ENCODE data around the gene UGT1A6.
"Not testable (repeated sequence)": the region's sequence is repeated elsewhere in the genome, so short reads cannot be mapped to it uniquely, and the experiment has no call there.

The UGT1A6 gene

DNA sequence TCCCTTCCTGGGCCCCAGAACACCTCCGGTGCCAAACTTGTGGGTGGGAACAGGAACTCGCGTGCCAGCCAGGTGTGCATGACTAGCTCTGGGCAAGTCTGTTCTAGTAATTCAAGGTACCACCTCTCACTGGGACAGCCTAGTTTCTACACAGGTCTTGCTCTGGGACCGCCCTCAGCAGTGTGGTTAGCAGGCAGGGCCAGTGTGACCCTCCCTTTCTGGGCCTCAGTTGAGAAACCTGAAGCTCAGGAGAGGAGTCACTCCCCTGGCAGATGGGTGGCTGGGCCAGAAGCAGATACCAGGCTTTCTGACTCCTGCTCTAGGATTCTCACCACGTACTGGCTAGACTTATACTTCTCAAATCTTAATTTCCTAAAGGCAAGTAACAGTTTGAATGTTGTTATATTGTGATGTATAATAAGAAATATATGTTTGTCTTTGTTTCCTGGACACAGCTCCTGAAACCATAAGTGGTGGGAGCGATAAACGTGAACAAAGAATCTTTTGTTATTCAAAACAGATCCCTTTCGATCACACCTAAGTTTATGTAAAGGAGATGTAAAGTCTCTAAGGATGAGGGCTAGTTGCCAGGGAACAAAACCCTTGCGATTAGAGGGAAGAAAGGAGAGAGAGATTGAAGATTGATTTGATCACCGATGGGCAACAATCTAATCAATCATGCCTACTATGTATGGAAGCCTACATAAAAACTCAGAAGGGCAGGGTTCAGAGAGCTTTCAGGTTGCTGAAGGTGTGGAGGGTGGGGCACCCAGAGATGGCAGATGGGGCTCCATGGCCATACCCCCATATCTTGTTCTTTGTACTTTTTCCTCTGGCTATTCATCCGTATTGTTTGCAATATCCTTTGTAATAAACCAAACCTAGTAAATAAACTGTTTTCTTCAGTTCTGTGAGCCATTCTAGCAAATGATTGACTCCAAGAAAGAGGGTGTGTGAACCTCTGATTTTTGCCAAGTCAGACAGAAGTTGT is 952 bp upstream of the UGT1A6 start:
- DNase-seq (ENCODE audit: low read depth), result no peak
- TF ChIP-seq, protein P1, sequence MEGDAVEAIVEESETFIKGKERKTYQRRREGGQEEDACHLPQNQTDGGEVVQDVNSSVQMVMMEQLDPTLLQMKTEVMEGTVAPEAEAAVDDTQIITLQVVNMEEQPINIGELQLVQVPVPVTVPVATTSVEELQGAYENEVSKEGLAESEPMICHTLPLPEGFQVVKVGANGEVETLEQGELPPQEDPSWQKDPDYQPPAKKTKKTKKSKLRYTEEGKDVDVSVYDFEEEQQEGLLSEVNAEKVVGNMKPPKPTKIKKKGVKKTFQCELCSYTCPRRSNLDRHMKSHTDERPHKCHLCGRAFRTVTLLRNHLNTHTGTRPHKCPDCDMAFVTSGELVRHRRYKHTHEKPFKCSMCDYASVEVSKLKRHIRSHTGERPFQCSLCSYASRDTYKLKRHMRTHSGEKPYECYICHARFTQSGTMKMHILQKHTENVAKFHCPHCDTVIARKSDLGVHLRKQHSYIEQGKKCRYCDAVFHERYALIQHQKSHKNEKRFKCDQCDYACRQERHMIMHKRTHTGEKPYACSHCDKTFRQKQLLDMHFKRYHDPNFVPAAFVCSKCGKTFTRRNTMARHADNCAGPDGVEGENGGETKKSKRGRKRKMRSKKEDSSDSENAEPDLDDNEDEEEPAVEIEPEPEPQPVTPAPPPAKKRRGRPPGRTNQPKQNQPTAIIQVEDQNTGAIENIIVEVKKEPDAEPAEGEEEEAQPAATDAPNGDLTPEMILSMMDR (IDR thresholded peaks at IDR 0.05; ENCODE audit: control insufficient read depth, extremely low read depth, insufficient read depth), result no peak

DNA sequence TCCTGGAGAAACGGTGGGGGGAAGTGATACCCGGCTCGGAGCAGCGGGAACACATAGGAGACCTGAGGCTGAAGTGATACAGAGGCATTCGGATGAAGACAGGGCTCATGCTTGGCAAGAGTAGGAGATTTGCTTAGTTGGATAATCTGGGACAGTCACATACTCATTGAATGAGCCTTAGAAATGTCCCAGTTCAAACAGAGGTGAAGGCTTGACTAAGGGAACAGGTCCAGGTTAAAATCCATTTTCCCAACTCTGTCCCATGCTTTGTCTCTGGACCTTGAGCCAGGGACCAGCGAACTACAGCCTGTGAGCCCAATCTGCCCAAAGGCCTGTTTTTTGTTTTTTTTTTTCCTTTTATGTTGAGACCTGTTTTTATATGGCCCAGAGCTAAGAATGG is 1.3 kb downstream of the UGT1A6 start:
- no peak for DNase-seq (ENCODE audit: low read depth)
- TF ChIP-seq, protein P1 (IDR thresholded peaks at IDR 0.05; ENCODE audit: control insufficient read depth, extremely low read depth, insufficient read depth), result no peak
- H3K4me3 ChIP-seq (ENCODE audit: low read depth, low read length), result no peak overlapping the region

More for the DNA sequence above, 952 bp upstream of the UGT1A6 start:
- no peak overlapping the region for H3K4me3 ChIP-seq (ENCODE audit: low read depth, low read length)

DNA sequence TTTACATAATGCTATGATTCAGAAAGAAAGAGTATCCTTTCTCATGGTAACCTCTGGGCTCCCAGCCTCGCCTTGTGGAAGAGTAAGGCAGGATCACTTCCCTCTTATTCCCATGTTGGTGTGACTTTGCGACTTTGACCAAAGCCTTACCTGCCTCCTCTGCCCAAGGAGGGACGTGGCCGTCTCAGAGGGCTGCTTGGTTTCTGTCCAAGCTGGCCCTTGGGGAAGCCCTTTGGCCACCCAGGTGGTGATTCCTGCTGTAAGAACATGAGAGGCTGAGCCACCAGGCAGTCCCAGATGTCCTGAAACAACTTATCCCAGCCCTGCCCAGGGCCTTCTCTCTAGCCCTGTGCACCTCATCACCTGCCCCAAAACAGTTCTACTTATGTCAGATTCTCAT is 6.0 kb downstream of the UGT1A6 start:
- TF ChIP-seq, protein P1 (IDR thresholded peaks at IDR 0.05; ENCODE audit: control insufficient read depth, extremely low read depth, insufficient read depth), result no peak
- H3K4me3 ChIP-seq (ENCODE audit: low read depth, low read length), result no peak overlapping the region
- no peak for DNase-seq (ENCODE audit: low read depth)

DNA sequence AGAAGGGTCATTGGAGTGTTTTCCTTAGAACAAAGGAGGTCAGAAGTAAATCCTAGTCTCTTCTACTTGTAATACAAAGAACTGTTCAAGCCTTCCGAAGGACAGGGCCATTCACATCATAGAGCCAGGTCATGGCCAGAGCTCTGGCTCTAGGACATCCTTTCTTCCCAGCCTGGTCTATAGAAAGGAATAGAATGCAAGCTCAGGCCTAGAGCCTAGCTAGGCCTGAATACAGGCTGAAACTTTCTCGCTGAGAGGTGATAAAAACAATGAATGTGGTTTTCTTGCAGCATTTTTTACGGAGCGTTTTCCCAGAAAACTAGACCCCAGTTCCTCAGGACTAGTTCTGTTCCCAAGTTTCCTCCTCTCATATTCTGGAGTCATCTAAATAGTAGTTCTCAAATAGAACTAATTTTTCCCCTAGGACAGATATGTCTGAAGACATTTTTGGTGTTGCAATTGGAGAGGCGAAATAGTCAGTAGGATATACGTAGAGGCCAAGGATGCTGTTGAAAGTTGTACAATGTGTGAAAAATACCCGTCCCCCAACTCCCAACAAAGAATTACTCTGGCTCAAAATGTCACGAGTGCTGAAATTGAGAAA is 6.8 kb downstream of the UGT1A6 start:
- TF ChIP-seq, protein P1 (IDR thresholded peaks at IDR 0.05; ENCODE audit: control insufficient read depth, extremely low read depth, insufficient read depth), result no peak
- DNase-seq (ENCODE audit: low read depth), result no peak
- no peak overlapping the region for H3K4me3 ChIP-seq (ENCODE audit: low read depth, low read length)

DNA sequence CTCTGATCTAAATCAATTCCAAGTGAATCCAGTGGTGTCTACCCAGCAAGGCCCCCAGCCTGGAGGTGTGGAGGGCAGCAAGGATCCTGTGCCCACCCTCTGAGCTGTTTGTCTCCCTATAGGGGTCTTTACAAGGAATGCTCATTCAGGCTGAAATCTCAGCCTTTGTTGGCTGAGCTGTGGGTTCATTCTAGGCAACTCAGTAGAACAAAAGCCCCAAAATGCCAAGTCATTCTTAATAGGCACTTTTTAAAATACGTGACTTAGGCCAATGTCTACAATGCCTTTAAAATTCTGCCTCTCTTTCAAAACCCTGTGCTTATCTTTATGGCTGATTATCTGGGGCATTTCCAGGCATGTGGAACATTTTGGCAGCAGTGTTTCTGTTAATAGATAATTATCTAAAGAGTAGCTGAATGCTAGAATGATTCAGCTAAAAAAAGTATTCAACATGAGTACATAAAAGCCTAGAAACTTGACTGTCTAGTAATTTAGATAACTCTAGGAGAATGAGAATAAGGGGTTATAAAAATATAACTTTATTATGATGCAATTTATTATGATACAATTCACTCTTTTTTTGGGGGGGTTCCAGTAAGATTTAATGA is 7.4 kb downstream of the UGT1A6 start:
- H3K4me3 ChIP-seq (ENCODE audit: low read depth, low read length), result no peak overlapping the region
- TF ChIP-seq, protein P1 (IDR thresholded peaks at IDR 0.05; ENCODE audit: control insufficient read depth, extremely low read depth, insufficient read depth), result no peak
- DNase-seq (ENCODE audit: low read depth), result peak; percentile 97

DNA sequence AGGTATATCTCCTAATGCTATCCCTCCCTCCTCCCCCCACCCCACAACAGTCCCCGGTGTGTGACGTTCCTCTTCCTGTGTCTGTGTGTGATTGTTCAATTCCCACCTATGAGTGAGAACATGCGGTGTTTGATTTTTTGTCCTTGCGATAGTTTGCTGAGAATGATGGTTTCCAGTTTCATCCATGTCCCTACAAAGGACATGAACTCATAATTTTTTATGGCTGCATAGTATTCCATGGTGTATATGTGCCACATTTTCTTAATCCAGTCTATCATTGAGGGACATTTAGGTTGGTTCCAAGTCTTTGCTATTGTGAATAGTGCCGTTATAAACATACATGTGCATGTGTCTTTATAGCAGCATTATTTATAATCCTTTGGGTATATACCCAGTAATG is 8.2 kb downstream of the UGT1A6 start:
- not testable (repeated sequence) for H3K4me3 ChIP-seq (ENCODE audit: low read depth, low read length); DNase-seq (ENCODE audit: low read depth)

DNA sequence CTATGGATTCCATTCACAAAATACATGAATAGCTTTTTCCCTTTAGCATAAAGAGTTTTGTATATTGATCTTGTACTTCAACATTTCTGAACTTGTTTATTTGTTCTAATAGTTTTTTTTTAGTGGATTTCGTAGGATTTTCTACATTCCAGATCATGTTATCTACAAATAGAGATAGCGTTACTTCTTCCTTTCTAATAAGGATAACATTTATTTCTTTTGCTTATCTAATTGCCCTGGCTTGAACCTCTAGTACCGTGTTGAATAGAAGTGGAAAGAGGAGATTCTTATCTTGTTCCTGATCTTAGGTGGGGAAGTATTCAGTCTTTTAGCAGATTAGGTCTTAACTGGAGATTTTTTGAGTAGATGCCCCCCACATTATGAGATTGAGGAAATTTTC is 9.5 kb downstream of the UGT1A6 start:
- no peak for DNase-seq (ENCODE audit: low read depth)

More for the DNA sequence above, 9.5 kb downstream of the UGT1A6 start:
- no peak overlapping the region for H3K4me3 ChIP-seq (ENCODE audit: low read depth, low read length)
- TF ChIP-seq, protein P1 (IDR thresholded peaks at IDR 0.05; ENCODE audit: control insufficient read depth, extremely low read depth, insufficient read depth), result no peak
